C1 segment of cervical spinal cord (tissue), 14 donors: ENCODE results near the gene ARHGEF1.

ENCODE experiments used
- DNase-seq, 14 donors: peaks; one replicate each; lab custom pipeline; 2025; lab: John Stamatoyannopoulos, UW

The ARHGEF1 gene

GRCh38 chr19:41955521-41955920 is 72.5 kb downstream of the ARHGEF1 start:
- no peak for DNase-seq

- DNase-seq = no peak
Observed at GRCh38 chr19:41956621-41957020, 73.6 kb downstream of the ARHGEF1 start.
